SHP77 treated with DMSO at 0.1 percent for 48 hours (cell line): ENCODE data around the gene KLHL29.

Experiments
- DNase-seq: peaks from one replicate; lab custom pipeline; 2025; lab: John Stamatoyannopoulos, UW

The KLHL29 gene

DNA sequence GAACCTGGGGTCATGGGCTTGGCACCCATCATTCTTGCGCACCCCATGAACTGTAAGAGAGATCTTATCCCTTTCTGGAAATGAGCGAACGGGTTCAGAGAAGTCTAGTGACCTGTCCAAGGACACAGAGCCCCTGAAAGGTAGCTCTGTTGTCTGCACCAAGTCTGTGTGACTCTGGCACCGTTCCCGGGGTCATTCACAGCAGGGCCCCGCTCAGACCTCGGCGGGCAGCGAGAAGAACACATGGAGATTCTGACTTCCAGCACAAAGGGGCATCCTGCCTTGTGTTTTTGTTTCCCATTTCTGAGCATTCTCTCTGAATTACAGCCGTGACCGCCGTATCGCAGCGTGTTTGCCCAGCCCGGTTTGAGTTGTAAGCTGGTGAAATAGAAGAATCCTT, 231.7 kb downstream of the KLHL29 start:
- DNase-seq, result no peak

GRCh38 chr2:23617167-23617810, 232.3 kb downstream of the KLHL29 start:
- DNase-seq, result no peak

GRCh38 chr2:23617811-23618215, 232.8 kb downstream of the KLHL29 start:
- no peak for DNase-seq

GRCh38 chr2:23618265-23618664, 233.3 kb downstream of the KLHL29 start:
- DNase-seq, result no peak

DNA sequence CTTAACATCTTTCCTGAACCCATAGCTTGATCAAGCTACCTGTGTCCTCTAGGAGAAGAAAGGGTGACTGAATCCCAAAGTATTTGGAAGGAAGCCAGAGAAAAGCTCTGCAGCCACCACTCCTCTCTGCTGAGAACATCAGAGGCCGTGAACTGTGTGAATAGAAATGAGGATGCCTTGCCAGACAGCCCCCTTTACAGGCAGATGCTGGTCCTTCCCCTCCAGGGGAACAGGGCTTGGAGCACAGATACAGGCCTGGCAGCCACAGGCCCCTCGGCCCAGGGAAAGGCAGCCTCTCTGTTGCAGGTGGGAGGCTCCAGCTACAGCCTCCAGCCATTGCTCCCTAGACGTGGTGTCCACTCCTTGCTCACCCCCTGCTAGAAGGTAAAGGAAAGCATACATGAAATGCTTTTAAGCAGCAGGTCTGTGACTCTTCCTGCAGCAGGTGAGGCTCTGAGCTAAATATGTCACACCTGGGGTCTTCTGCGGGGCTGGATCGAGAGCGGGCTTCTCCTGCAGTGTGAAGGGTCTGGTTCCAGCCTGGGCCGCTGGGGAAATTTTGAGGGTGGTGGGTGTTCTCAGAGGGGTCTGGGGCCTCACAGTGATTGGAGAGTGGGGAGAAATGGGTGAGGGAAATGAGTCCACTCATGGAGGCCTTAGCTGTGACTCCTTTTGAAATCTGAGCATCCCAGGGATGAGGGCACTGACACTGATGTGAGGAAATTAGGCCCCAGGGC, 234.0 kb downstream of the KLHL29 start:
- no peak for DNase-seq

- no peak for DNase-seq
Observed at GRCh38 chr2:23619941-23620340, 235.0 kb downstream of the KLHL29 start.

DNA sequence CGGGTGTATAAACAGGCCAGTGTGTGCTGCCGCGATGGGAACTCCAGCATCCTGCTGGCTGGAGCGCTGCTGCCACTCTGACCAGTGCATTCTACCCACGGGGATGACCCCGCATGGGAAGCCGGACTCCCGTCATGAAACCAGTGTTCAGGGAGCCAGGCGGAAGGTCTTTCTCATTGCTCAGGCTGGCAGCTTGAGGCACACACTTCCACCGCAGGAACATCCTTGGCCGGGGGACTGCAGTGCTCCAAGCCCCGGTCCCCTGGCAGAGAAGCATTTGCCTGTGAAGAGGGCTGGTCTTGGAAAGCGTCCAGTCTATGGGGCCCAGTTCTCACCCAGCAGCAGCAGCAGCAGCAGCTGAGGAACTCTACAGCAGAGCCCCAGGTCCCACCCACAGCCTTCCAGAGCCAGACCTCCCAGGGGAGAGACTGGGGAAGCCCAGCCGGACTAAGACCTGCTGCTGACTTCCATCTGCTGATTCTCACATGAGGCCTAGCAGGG, 235.9 kb downstream of the KLHL29 start:
- no peak for DNase-seq

DNA sequence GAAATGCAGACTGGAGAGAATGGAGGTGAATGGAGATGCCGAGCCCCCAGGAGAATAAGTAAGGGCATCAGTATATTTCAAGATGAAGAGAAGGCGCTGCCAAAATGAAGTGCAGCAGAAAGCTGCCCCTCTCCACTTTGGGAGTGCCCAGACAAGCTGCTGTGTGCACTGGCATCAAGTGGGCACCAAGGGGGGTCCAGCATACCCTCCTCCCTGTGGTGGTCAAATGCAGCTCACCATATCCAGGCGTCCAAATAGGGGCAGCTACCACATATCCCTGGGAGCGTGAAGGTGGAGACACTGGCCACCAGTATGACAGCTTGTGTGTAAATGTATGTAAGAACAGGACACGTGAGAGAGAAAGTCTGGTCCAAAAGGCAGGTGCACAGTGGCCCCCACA, 236.6 kb downstream of the KLHL29 start:
- DNase-seq, result no peak

DNA sequence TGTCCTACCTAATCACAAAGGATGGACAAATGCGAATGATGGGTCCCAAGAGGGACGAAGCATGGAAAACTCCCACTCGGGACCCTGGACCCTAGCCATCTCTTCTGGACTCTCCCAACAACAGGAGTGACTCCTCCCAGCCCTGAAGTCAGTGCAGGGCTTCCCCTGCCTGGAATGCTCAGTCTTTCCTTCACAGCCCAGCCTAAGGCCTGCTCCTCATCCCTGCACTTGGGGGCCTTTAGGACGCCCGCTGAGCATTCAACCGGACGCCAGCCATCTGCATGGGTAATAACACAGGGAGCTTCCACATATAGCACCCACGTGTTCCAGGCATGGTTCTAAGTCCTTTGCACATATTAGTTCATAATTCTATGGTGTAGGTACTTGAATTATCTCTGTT, 237.5 kb downstream of the KLHL29 start:
- no peak for DNase-seq

- no peak for DNase-seq
Observed at GRCh38 chr2:23622966-23623675, 238.1 kb downstream of the KLHL29 start.

DNA sequence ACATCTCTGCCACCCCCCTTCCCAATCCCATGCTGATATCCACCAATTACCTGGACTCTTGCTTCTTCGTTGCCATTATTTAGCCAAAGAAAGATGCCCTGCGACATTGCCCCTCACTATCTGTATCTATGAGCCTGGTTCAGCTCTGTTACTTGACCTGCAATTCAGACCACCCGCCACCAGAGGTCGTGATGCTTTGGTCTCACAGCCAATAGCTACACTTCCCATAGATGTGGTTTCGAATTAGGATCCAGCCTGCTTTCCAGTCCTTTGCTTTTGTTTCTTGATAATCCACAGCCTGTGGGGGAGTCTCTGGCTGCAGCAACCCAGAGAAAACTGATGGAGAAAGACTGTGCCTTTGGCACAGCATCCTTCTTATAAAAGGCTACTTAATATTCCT, 239.4 kb downstream of the KLHL29 start:
- no peak for DNase-seq

DNA sequence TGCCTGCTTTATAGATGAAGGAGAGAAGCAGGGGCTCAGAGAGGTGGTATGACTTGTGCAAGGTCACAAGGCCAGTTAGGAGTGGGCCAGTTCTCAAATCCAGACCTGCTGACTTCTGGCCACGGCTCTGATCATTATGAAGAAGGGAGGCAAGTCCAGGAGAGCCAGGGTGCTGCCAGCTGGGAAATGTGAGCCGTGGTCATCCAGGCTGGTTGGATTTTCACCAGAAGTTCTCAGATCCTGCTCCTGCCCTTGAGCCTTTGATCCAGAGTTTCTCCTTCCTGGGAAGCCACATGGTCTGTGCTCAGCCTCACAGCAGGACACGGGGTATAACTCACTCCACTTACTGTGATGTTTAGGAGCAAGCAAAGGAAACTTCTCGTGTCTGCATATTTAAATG, 239.9 kb downstream of the KLHL29 start:
- DNase-seq, result no peak

DNA sequence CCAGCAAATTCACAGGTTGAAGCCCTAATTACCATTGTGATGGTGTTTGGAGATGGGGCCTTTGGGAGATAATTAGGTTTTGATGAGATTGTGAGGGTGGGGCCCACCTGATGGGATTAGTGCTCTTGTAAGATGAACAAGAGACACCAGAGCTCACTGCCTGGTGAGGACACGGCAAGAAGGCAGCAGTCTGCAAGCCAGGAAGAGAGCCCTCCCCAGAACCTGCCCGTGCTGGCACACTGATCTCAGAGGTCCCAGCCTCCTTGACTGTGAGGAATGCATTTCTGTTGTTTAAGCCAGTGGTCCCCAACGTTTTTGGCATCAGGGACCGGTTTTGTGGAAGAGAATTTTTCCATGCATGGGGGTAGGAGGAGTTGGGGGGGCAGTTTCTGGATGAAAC, 240.7 kb downstream of the KLHL29 start:
- no peak for DNase-seq

- DNase-seq, result no peak
Observed at GRCh38 chr2:23626701-23627230, 241.8 kb downstream of the KLHL29 start.

- no peak for DNase-seq
Observed at GRCh38 chr2:23627236-23628009, 242.4 kb downstream of the KLHL29 start.

DNA sequence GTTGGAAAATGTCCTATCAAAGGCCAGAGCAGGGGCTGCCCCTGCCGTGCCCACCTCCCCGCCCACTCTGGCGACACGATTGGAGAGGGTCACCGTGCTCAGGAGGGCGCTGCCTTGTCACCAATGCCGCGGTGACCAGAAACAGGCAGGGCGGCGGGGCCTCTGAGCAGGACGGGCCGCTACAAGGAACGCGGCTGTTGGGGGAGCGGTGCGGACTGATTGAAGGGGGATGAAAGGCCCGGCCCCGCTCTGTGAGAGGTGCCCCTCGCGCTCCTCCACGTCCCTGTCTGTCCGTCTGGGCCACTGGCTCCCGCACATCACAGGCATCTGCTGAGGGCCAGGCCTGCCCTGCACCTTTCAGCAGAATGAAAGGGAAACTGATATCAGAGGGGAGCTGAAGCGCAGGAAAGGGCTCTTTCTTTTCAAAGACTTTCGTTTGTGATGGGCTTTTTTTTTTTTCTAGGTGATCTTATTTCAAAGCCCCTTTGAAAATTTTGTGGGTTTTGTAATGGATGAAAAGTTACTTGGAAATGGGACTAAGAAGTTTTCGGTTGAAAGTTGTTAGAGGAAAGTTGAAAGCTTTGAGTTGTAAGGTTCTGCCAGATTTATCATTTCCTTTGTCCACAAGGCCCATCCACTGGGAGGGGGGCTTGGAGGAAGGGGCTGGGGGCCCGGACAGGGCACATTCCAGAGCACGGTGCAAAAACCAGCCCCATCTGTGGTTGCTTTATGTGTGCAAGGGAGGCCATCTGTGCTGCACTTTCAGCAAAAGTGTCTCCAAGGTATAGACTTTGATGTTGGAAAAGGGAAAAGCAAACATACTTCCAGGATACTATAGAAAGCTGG, 244.2 kb downstream of the KLHL29 start:
- no peak for DNase-seq

DNA sequence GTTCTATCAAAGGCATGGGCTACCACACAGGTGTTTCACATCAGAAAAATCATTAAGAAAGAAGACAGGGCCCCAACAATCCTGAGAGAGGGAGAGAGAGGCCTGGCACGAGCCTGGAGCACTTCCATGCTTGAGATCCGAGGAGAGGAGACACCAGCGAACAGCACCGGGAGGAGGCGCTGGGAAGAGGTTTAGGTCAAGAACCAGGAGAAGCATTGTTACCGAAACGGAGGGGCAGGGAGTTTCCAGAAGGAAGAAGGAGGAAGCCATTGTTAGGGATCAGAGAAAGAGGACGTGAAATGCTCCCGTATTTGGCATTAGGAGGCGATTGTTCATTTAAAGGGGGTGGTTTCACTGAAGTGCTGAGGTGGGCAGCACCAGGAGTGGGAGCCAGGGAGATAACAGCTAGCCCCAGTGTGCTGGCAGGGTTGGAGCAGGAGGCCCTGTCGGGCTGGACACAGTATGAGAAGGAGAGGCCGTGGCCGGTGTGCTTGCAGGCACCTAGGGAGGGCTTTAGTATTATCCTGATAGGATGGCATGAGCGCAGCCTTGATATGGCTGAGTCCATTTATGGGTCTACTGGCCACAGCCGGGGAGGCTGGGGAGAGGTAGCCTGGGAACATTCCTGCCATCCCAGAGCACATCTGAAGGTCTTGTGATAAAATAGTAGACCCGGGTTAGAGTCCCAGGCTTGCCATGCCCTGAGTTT, 244.9 kb downstream of the KLHL29 start:
- DNase-seq, result no peak

DNA sequence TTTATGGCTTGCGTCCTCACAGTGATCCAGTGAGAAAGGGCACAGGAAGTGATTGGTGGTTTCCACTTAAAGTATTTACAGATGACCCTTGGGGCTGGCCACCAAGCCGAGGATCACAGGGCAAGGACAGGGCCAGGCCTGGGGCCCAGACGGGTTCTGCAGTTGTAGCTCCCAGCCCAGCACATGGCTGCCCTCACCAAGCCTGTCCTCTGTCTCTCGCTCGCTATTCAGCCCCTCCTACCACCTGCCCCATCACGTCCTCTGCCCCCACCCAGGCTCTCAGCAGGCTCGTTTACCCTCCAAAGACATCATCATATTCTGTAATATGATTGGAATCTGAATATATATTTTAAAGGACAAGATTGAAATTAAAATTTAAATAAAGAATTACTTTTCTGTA, 246.0 kb downstream of the KLHL29 start:
- no peak for DNase-seq

DNA sequence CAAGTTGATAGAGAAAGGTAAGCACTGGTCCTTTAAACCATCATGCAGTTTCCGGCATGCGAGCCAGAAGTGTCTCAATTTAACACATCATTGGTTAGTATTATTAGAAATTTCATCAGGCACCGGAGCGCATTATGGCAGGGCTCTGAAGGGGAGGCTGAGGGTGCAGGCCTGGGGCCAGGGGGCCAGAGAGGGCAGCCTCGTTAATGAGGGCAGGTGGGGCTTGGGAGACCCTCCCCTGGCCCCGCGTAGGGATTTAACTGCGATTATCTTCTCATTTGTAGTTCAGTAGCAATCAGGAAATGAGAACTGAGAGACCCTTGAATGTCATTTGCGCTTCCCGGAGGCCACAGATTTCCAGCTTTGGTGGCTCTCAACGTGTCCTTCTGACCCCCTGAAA, 246.4 kb downstream of the KLHL29 start:
- DNase-seq, result no peak

- DNase-seq, result no peak
Observed at GRCh38 chr2:23632386-23632785, 247.4 kb downstream of the KLHL29 start.
